GM18873 (cell line): ENCODE measurements around the gene IFT27.

Source experiments
- ATAC-seq: cut with Tn5 transposase; IDR thresholded peaks from one replicate; pipeline ENCODE4 v1.9.1; 2021; ENCODE audit warnings: mild to moderate bottlenecking, moderate library complexity, moderate number of reproducible peaks; ENCODE audit not compliant: unreplicated experiment, low FRiP score

The IFT27 gene

GRCh38 chr22:36797911-36798673 is 22.2 kb upstream of the IFT27 start:
- no peak for ATAC-seq

DNA sequence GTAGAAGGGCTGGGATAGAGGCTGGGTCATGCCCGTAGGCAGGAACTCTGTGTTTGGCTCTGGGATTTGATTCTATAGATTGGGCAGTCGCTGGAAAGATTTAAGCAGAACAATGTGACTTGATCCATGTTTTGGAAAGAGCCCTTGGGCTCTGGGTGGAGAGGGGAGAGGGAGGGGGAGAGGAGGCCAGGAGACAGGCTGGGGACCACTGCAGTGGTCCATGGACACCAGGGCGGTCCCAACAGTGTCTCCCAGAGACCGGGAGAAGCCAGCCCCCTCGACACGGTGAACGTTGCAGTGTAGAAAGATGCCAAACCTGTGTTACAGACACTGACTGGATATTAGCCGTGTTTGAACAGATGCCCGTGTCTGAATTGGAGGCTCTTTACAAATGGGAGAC is 21.5 kb upstream of the IFT27 start:
- no peak for ATAC-seq

DNA sequence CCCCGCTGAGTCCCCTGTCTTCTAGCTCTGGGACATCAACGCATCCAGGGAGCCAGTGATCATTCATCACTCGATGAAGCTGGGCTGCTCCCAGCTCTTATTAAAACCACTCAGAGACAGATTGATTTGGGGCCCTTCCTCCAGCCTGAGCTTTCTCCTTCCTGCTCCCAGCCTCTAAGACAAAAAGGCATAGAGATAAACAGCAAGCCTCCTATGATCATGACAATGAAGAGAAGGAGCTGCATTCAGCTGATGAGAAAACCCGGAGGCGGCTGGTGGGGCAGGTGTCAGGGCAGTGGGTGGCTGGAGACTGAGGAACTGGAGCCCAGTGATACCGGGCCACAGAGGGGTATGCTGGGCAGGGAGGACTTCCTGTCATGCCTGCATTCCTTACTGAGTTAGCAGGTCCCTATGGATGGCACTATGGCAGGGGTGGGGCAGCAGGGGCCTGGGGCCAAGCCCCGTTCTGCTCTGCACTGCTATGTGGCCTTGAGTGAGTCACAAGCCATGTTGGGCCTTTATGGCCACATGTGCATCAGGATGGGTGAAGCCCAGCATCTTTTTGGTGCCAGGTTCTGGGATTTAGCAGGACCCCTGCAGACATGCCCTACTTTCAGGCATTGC is 20.7 kb upstream of the IFT27 start:
- ATAC-seq: no peak

DNA sequence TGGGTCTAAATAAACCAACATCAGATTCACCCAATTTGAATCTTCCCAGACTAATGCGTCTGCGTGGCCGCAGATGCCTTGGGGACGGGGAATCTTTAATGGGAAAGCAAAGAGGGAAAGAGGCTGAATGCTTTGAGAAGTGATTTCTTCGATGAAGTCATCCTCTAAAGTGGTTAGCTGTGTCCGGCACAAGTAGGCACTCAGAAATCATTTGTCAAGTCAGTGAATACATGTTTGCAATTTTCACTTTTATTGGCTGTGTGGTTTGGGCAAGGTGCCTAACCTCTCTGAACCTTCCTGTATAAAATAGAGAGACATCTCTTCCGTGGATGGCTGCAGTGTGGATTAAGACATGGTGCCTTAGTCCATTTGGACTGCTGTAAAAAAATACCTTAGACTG is 19.7 kb upstream of the IFT27 start:
- ATAC-seq: no peak

GRCh38 chr22:36790648-36791047 is 14.7 kb upstream of the IFT27 start:
- no peak for ATAC-seq

DNA sequence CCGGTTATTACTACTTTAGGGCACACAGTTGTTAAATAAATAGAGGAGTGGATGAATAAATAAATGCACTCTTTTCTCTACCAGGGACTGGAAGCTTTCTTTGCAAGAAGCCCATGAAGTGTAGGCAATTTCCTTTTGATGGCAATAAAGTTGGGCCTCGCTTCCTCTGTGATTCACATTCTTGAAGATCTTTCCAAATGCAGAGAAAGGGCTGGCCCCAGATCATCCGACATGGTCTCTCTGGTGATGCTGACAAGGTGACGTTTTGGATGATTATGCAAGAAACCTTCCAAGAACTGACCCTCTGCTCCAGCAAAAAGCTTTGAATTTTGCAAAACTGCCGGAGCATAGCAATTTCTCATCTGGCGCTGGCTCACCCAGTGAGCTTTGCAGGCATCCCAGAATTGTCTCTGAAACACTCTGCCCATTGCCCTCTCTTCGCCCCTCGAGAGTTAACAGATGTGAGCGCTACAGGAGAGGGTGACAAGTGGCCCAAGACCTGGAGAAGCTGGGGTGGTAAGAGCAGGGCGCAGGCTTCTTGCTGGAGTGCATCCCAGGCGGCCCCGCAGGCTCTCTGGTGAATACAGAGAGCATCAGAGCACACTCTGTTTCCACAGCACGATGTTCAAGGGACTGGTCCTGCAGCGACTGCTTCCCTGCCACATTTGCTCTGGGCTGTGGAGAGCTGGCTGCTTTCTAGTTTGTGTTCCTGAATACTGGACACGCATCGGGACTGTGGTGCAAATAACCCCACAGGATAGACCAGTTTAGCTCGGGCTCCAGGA is 11.5 kb upstream of the IFT27 start:
- ATAC-seq: no peak

GRCh38 chr22:36783743-36784142 is 7.8 kb upstream of the IFT27 start:
- no peak for ATAC-seq

- ATAC-seq: no peak
Measured at GRCh38 chr22:36781656-36782627, 6.0 kb upstream of the IFT27 start.

- ATAC-seq: no peak
Measured at GRCh38 chr22:36778020-36778419, 2.1 kb upstream of the IFT27 start.

- no peak for ATAC-seq
Measured at GRCh38 chr22:36776722-36777121, 803 bp upstream of the IFT27 start.

GRCh38 chr22:36775586-36775963 is 344 bp downstream of the IFT27 start:
- ATAC-seq: no peak

DNA sequence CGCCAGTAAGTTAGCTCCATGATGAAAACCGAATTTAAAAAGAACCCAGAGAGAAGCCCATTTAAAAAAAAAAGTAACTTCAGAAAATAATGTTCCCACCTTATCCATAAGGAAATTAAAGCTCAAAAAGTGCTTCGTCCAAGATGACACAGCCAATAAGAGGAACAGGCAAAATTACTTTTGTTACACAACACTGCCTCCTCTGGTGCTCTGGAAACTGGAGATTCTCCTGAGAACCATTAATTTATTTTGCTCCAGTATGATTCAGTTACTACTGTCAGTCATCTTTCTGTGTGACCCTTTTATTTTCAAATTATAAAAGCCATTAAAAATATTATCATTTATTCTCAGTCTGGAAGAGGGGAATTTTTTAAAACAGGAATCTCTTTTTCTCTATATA is 2.0 kb downstream of the IFT27 start:
- no peak for ATAC-seq

DNA sequence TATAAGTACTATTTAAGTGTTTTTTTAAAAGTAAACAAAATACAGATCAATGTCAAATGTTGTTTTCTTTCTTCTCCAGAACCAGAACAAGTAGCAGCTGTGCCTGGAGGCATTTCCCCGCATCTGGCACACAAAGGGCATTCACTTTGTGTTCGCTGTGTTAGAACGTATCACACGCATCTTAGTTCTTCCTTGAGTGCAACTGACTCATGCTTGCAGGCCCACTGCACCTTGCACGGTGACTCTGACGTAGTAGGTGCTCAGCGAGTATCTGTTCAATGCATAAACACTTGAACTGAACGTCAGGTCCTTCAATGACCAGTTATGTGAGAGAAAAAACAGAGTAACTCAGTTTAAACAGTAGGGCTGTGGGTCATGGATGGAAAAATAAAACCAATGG is 3.5 kb downstream of the IFT27 start:
- ATAC-seq: no peak

GRCh38 chr22:36771356-36772063 is 4.4 kb downstream of the IFT27 start:
- no peak for ATAC-seq

DNA sequence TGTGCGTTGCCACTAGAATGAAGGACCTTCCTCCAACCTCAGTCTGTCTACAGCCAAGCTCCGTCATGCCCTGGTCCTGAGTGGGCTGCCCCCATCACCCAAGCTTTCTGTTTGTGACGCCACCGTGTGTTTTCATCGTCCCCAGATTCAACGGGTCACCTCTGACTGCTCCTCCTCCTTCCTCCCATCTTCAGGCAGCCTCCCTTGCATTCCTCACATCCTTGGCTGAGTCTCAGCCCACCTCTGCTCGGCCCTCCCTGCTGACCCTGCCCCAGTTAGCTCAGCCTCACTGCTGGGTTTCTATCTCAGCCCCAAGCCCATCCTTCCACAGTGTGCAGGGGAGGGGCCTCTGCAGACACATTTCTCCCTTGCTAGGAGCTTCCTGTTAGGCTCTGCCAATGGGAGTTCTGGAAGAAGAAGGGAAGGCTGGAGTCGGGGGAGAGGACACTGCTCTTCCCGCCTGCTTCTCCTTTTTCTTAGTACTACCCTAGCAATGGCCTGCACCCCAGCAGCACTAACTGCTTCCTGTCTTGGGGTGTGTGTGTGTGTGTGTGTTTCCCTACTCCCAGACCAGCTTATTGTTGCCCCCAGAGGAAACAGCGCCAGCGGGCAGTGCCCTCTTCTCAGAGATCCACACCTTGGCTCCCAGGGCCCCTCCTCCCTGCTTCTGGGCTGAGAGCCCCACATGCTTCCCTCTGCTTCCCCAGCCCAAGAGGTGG is 5.2 kb downstream of the IFT27 start:
- no peak for ATAC-seq

- ATAC-seq: no peak
Measured at GRCh38 chr22:36769541-36770512, 6.1 kb downstream of the IFT27 start.

DNA sequence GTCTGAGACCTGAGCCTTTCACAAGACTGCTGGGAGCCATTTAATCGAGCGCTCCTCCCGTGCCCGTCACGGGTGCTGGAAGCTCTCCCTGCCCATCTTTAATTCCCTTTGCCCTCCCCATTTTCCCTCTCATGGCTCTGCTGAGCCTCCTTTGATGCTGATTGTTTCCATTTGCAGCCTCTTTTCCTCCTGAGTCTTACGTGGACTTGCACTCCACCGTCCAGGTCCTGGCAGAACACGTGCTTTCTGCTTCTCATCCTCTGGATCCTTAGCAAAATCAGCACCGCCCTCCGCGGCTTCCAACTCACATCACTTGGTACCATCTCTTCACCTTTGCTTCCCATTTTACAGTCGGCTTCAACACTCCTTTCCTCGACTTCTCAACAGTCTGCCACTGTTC is 7.3 kb downstream of the IFT27 start:
- ATAC-seq: no peak

DNA sequence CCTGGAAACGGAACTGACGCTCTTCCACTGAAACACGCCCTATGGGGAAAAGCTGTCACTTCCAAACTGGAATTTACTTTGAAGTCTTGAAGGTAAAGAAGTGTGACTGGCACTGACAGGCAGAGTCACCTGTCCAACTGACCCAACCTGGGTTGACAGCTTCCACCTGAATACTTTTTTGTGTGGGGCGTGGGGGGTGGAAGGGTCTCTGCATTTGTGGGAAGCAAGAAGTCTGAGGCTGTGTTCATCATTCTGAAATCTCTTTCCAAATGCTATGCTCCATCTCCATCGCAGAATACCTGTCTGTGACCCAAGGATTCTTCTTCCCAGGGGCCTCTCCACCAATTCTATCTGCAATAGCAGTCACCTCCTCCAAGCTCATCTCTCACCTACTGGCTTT is 7.8 kb downstream of the IFT27 start:
- ATAC-seq: no peak
